OCI-LY1 (cell line): ENCODE data around the gene SSC5D.

Source experiments
- H2AFZ ChIP-seq: fragments of 200-600 bp; sonication (generic), shearing (Covaris generic); 2 replicates; pipeline ENCODE4 v1.6.0; 2014; ENCODE audit warnings: antibody characterized with exemption, mild to moderate bottlenecking, low read length
- H3F3A ChIP-seq: fragments of 200-600 bp; sonication (generic), shearing (Covaris generic); 2 replicates; pipeline ENCODE4 v1.6.0; 2014; ENCODE audit warnings: mild to moderate bottlenecking, antibody characterized with exemption, low read length, moderate library complexity; ENCODE audit not compliant: insufficient read depth
- H3K27ac ChIP-seq: fragments of 200-600 bp; sonication (generic); 2 replicates; pipeline ENCODE4 v1.5.1; 2014; ENCODE audit warnings: low read length, mixed run types, mild to moderate bottlenecking, low read depth; ENCODE audit not compliant: poor library complexity, severe bottlenecking
- H3K27me3 ChIP-seq: fragments of 200-600 bp; sonication (generic); 2 replicates; pipeline ENCODE4 v1.6.0; 2014; ENCODE audit warnings: antibody characterized with exemption, mild to moderate bottlenecking, low read length, moderate library complexity; ENCODE audit not compliant: insufficient read depth
- H3K36me3 ChIP-seq: fragments of 200-600 bp; sonication (generic); 2 replicates; pipeline ENCODE4 v1.6.1; 2014; ENCODE audit warnings: mild to moderate bottlenecking, antibody characterized with exemption, low read length, moderate library complexity, mixed read lengths; ENCODE audit not compliant: insufficient read depth
- H3K4me1 ChIP-seq: fragments of 200-600 bp; sonication (generic); 2 replicates; pipeline ENCODE4 v1.5.1; 2014; ENCODE audit warnings: mild to moderate bottlenecking, low read length, moderate library complexity; ENCODE audit not compliant: insufficient read depth, severe bottlenecking
- H3K4me2 ChIP-seq: fragments of 200-600 bp; sonication (generic), shearing (Covaris generic); 2 replicates; pipeline ENCODE4 v1.6.1; 2014; ENCODE audit warnings: low read length
- H3K4me3 ChIP-seq: fragments of 200-600 bp; sonication (generic); 2 replicates; pipeline ENCODE4 v1.5.1; 2014; ENCODE audit warnings: low read length, low read depth, mild to moderate bottlenecking, mixed read lengths; ENCODE audit not compliant: poor library complexity, severe bottlenecking
- H3K79me2 ChIP-seq: fragments of 200-600 bp; shearing (Covaris generic); 2 replicates; pipeline ENCODE4 v1.6.1; 2016; ENCODE audit warnings: mixed run types, low read length, mixed read lengths; ENCODE audit not compliant: insufficient read depth
- H3K9ac ChIP-seq: fragments of 200-600 bp; sonication (generic), shearing (Covaris generic); 2 replicates; pipeline ENCODE4 v1.6.1; 2014; ENCODE audit warnings: mild to moderate bottlenecking, low read length, mixed read lengths
- H3K9me2 ChIP-seq: fragments of 200-600 bp; sonication (generic), shearing (Covaris generic); 2 replicates; pipeline ENCODE4 v1.6.1; 2014; ENCODE audit warnings: low read depth, mild to moderate bottlenecking, low read length, mixed read lengths
- H3K9me3 ChIP-seq: fragments of 200-600 bp; shearing (Covaris generic); 2 replicates; pipeline ENCODE4 v1.6.1; 2014; ENCODE audit warnings: low read length, mixed read lengths
- H4K20me1 ChIP-seq: fragments of 200-600 bp; sonication (generic), shearing (Covaris generic); 2 replicates; pipeline ENCODE4 v1.6.0; 2016; ENCODE audit warnings: mild to moderate bottlenecking, low read length; ENCODE audit not compliant: insufficient read depth
- EZH2 ChIP-seq: fragments of 200-600 bp; sonication (generic), shearing (Covaris generic); IDR thresholded peaks from 2 replicates; pipeline ENCODE4 v1.8.0; 2017; ENCODE audit warnings: borderline replicate concordance, mixed run types, mild to moderate bottlenecking, antibody characterized with exemption, low read length, moderate library complexity, mixed read lengths
- TF ChIP-seq, protein P1 (sequence below): fragments of 200-600 bp; sonication (generic), shearing (Covaris generic); IDR thresholded peaks from 2 replicates; pipeline ENCODE4 v1.5.1; 2017; ENCODE audit warnings: mild to moderate bottlenecking, antibody characterized with exemption, low read length, moderate library complexity, mixed read lengths

Gene SSC5D

DNA sequence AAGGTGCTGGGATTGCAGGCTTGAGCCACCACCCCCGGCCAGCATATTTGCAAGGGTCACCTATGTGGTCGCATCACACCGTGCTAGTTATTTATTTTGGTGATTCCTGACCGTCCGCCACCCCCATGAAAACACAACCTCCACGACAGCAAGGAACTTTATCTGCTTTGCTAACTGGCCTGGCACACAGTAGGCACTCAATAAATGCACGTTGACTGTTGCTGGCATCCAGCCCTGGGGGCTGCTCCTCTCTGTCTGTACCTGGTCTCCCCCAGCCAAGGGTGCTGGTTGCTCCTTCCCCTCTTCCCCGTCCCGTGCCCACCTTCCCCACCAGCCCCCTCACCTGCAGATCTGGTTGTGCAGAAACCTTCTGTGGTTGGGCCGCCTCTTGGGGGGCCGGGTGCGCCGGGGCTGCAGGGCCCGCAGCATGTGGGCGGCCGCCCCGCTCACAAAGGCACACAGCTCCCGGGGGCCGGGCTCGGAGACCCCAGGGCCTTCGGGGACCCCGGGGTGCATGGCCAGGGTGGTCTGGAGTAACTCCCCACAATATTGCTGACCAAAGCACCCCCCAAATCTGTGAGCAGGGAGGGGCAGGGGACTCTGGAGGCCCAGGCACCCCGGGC lies 24.1 kb upstream of the SSC5D start:
- H3K27me3 ChIP-seq = no peaks in the 10 kb centered on the region
- H3K36me3 ChIP-seq = no peaks in the 10 kb centered on the region
- no peak overlapping the region for H3K4me2 ChIP-seq

DNA sequence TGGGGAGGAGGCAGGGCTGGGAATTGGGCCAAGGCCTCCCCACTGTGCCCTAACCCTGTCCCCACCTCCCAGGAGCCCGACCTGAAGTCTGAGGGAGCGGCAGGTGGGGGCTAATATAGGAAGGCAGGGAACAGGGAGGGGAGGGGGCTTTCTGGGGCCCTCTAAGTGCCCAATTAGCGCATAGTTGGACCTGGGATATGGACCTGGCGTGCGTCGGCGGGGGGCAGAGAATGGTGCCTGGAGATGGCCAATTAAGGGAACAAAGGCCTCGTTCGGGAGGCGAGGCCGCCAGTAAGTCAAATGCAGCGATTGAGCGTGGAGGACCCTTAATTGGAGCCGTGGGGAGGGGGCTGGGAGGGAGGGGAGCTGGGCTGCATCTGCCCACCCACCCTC lies 23.6 kb upstream of the SSC5D start, which contains the start of gene C19orf85:
Gene C19orf85, minus strand, starts transcription at position 90 of the 393 bp plus-strand sequence. CDS start 197 bp downstream, outside the sequence.
- no peaks in the 10 kb centered on the region for H3K27me3 ChIP-seq
- H3K4me3 ChIP-seq = no peak within 1 kb of the TSS
- peaks cover 18% of the 10 kb centered on the region for H3K4me1 ChIP-seq
- H3K9me2 ChIP-seq = no peaks in the 10 kb centered on the region
- H3K9ac ChIP-seq = no peak within 1 kb of the TSS
- H3F3A ChIP-seq = no peaks in the 10 kb centered on the region
- no peak within 1 kb of the TSS for H2AFZ ChIP-seq
- H3K79me2 ChIP-seq = no peaks in the 10 kb centered on the region
- no peaks in the 10 kb centered on the region for H4K20me1 ChIP-seq
- TF ChIP-seq EZH2 = no peak
- TF ChIP-seq, protein P1, sequence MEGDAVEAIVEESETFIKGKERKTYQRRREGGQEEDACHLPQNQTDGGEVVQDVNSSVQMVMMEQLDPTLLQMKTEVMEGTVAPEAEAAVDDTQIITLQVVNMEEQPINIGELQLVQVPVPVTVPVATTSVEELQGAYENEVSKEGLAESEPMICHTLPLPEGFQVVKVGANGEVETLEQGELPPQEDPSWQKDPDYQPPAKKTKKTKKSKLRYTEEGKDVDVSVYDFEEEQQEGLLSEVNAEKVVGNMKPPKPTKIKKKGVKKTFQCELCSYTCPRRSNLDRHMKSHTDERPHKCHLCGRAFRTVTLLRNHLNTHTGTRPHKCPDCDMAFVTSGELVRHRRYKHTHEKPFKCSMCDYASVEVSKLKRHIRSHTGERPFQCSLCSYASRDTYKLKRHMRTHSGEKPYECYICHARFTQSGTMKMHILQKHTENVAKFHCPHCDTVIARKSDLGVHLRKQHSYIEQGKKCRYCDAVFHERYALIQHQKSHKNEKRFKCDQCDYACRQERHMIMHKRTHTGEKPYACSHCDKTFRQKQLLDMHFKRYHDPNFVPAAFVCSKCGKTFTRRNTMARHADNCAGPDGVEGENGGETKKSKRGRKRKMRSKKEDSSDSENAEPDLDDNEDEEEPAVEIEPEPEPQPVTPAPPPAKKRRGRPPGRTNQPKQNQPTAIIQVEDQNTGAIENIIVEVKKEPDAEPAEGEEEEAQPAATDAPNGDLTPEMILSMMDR = no peak
- no peak within 1 kb of the TSS for H3K27ac ChIP-seq
- no peaks in the 10 kb centered on the region for H3K9me3 ChIP-seq
- H3K36me3 ChIP-seq = no peaks in the 10 kb centered on the region
- H3K4me2 ChIP-seq = no peak within 1 kb of the TSS

More for the DNA sequence above, 24.1 kb upstream of the SSC5D start:
- Histone ChIP-seq H3F3A (no peaks in the 10 kb centered on the region), H4K20me1 (no peaks in the 10 kb centered on the region), H3K4me1 (peaks cover 20% of the 10 kb centered on the region), H3K79me2 (no peaks in the 10 kb centered on the region), H3K9me2 (no peaks in the 10 kb centered on the region), H3K9me3 (no peaks in the 10 kb centered on the region), H3K9ac (no peak overlapping the region), H2AFZ (no peak overlapping the region), H3K4me3 (no peak overlapping the region), H3K27ac (no peak overlapping the region)
- no peak for TF ChIP-seq EZH2
- TF ChIP-seq, protein P1 = no peak

DNA sequence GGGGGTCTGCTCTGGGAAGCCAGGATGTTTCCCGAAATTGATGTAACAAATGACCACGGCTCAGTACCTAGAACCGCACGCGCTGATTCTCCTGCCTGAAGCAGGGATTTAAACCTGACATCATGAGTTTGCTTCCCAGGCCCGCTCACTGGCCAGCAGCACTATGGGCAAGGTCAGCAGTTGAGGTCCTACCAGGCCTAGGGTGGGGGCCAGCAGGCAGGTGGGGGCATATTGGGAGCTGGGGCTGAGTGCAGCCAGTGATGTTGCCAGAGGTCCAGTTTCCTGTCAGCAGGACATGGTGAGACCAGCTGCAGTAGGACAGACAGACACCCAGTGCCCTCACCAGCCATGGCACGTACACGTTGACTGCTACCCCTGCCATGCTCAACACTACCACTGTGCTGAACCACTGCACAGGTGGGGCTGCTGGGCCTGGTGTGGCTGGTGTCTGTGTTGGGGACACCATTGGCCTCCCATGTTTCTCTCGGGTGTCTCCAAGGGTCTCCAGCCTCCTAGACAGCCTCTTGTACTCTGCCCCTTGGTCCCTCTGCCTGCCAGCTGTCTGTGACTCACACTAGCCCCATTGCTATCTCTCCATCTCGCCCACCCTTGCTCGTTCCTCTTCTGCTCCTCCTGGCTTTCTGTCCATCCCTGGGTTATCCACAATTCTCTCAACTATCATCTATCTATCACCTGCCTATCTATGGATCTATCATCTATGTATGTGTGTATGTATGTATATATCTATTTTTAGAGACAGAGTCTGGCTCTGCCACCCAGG lies 22.6 kb upstream of the SSC5D start:
- H3K4me1 ChIP-seq = peaks cover 8% of the 10 kb centered on the region
- no peaks in the 10 kb centered on the region for H3K79me2 ChIP-seq
- no peaks in the 10 kb centered on the region for H3K36me3 ChIP-seq
- no peaks in the 10 kb centered on the region for H3K9me2 ChIP-seq
- no peak overlapping the region for H3K9ac ChIP-seq
- H4K20me1 ChIP-seq = no peaks in the 10 kb centered on the region
- TF ChIP-seq, protein P1 = no peak
- TF ChIP-seq EZH2 = no peak
- no peak overlapping the region for H3K27ac ChIP-seq
- no peaks in the 10 kb centered on the region for H3K9me3 ChIP-seq
- H3K4me2 ChIP-seq = no peak overlapping the region
- no peak overlapping the region for H2AFZ ChIP-seq
- H3F3A ChIP-seq = no peaks in the 10 kb centered on the region
- no peak overlapping the region for H3K4me3 ChIP-seq
- no peaks in the 10 kb centered on the region for H3K27me3 ChIP-seq
